ENCODE data around the gene HSPB6. TPM values are rescaled to one million over a fixed set of nuclear protein-coding genes. Genes with fewer than 3 reads are reported as not detected.

Gene HSPB6
- total and polyA plus RNA-seq, 8 donors: 38.3 to 91.7 (median 66.5) TPM

GRCh38 chr19:35733180-35734125, 23.4 kb downstream of the HSPB6 start:
- no peak for DNase-seq
- H3K27me3 ChIP-seq: no peaks in the 10 kb centered on the region
- H3K4me1 ChIP-seq: no peaks in the 10 kb centered on the region
- intact Hi-C loops (cut with DNase I): no loop called here
- H3K4me3 ChIP-seq: no peak overlapping the region
- H3K36me3 ChIP-seq: peaks cover 0 to 100% of the 10 kb centered on the region in 2 donors
- H3K27ac ChIP-seq: no peak overlapping the region
- TF ChIP-seq CTCF (IDR thresholded peaks at IDR 0.05): no peak
- no peak for ATAC-seq
- H3K9me3 ChIP-seq: no peaks in the 10 kb centered on the region

DNA sequence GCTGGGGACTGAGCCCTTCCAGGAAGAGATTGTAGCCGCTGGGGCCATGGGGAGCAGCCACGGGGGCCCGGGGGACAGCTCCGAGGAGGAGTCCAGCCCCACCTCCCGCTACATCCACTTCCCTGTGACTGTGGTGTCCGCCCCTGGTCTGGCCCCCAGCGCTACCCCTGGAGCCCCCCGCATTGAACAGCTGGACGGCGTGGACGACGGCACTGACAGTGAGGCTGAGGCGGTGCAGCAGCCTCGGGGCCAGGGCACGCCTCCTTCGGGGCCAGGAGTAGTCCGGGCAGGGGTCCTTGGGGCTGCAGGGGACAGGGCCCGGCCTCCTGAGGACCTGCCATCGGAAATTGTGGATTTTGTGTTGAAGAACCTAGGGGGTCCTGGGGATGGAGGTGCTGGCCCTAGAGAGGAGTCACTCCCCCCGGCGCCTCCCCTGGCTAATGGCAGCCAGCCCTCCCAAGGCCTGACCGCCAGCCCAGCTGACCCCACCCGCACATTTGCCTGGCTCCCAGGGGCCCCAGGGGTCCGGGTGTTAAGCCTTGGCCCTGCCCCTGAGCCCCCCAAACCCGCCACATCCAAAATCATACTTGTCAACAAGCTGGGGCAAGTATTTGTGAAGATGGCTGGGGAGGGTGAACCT, 24.2 kb downstream of the HSPB6 start:
- no peak overlapping the region for H3K4me3 ChIP-seq
- ATAC-seq: no peak
- no peak for DNase-seq
- no peak overlapping the region for H3K27ac ChIP-seq
- no peaks in the 10 kb centered on the region for H3K27me3 ChIP-seq
- H3K9me3 ChIP-seq: no peaks in the 10 kb centered on the region
- no peak for TF ChIP-seq CTCF (IDR thresholded peaks at IDR 0.05)
- peaks cover 0 to 100% of the 10 kb centered on the region in 2 donors for H3K36me3 ChIP-seq
- no peaks in the 10 kb centered on the region for H3K4me1 ChIP-seq
- intact Hi-C loops (cut with DNase I): no loop called here

DNA sequence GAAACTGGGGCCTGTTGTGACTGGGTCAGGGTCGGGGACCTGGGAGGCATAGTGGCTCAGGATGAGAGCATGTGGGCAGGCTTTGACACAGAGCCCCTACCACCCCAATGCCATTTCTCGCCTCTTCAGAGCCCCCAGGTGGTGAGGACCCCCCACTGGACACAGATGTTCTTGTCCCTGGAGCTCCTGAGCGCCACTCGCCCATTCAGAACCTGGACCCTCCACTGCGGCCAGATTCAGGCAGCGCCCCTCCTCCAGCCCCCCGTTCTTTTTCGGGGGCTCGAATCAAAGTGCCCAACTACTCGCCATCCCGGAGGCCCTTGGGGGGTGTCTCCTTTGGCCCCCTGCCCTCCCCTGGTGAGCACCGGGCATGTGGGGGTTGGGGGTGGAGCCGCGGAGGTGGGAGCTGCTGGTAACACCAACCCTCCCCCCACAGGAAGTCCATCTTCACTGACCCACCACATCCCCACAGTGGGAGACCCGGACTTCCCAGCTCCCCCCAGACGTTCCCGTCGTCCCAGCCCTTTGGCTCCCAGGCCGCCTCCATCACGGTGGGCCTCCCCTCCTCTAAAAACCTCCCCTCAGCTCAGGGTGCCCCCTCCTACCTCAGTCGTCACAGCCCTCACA, 24.9 kb downstream of the HSPB6 start:
- Histone ChIP-seq H3K36me3 (peaks cover 0 to 100% of the 10 kb centered on the region in 2 donors), H3K27me3 (no peaks in the 10 kb centered on the region), H3K4me3 (no peak overlapping the region), H3K27ac (no peak overlapping the region), H3K4me1 (no peaks in the 10 kb centered on the region), H3K9me3 (no peaks in the 10 kb centered on the region)
- TF ChIP-seq CTCF (IDR thresholded peaks at IDR 0.05): no peak
- no peak for DNase-seq
- intact Hi-C loops (cut with DNase I): no loop called here
- no peak for ATAC-seq

DNA sequence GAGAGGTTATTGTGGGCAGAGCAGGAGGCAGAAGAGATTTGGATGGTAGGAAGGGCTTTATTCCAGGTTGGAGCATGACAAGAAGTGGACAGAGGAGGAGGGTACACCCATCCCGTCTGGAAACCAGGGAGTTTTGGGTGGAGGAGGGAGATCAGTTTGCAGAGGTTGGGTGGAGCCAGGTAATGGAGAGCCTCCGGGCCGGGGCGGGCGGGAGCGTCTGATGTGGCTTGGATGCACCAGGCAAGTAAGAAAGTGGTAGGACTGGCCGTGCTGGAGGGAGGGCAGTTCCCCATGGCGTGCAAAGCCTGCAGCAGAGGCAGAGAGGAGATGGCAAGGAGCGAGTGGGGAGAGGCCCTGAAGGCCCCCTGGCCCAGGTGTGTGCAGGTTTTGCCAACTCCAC, 25.5 kb downstream of the HSPB6 start:
- no peak for ATAC-seq
- no peak for TF ChIP-seq CTCF (IDR thresholded peaks at IDR 0.05)
- H3K9me3 ChIP-seq: no peaks in the 10 kb centered on the region
- H3K4me1 ChIP-seq: no peaks in the 10 kb centered on the region
- H3K27ac ChIP-seq: no peak overlapping the region
- intact Hi-C loops (cut with DNase I): no loop called here
- DNase-seq: no peak
- no peaks in the 10 kb centered on the region for H3K27me3 ChIP-seq
- H3K36me3 ChIP-seq: peaks cover 0 to 100% of the 10 kb centered on the region in 2 donors
- no peak overlapping the region for H3K4me3 ChIP-seq

DNA sequence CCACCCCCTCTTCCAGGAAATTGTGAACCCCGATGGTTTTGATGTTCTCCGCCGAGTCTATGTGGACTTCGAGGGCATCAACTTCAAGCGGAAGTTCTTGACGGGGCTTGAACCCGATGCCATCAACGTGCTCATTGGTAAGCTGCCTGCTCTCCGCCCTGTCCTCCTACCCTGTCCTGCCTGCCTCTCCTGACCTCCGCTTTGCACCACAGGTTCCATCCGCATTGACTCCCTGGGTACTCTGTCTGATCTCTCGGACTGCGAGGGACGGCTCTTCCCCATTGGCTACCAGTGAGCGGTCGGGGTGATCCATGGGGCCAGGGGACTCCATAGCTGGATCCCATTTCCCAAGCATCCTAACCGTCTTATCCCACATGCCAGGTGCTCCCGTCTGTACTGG, 26.5 kb downstream of the HSPB6 start:
- H3K4me3 ChIP-seq: no peak overlapping the region
- intact Hi-C loops (cut with DNase I): no loop called here
- H3K9me3 ChIP-seq: no peaks in the 10 kb centered on the region
- no peak overlapping the region for H3K27ac ChIP-seq
- H3K4me1 ChIP-seq: no peaks in the 10 kb centered on the region
- no peak for DNase-seq
- no peak for ATAC-seq
- H3K36me3 ChIP-seq: peaks cover 0 to 100% of the 10 kb centered on the region in 2 donors
- TF ChIP-seq CTCF (IDR thresholded peaks at IDR 0.05): no peak
- H3K27me3 ChIP-seq: no peaks in the 10 kb centered on the region

Data from left lung (tissue), 10 donors.